ENCODE results near the gene SUN1. TPM values are rescaled to one million over a fixed set of nuclear protein-coding genes. Genes with fewer than 3 reads are reported as not detected.

Gene SUN1
- polyA plus RNA-seq, 3 donors, result 122 to 172 (median 168) TPM

DNA sequence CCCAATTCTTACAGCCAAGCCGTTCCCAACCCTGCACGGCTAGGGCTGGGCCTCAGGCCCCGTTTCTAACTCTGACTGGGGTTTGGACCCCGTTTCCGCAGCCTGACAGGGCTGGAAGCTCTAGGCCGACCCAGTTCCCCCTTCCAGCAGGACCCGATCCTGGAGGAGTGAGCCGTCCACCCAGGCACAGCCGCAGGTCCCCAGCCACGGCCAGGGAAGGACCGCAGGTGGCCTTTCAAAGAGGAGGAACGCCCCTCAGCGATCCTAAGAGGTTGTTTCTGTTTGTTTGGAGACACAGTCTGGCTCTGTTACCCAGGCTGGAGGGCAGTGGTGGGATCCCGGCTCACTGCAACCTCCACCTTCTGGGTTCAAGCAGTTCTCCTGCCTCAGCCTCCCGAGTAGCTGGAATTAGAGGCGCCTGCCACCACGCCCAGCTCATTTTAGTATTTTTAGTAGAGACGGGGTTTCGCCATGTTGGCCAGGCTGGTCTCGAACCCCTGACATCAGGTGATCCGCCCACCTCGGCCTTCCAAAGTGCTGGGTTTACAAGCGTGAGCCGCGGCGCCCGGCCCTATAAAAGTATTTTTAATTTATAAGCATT lies 43.3 kb downstream of the SUN1 start:
- no peak for DNase-seq

DNA sequence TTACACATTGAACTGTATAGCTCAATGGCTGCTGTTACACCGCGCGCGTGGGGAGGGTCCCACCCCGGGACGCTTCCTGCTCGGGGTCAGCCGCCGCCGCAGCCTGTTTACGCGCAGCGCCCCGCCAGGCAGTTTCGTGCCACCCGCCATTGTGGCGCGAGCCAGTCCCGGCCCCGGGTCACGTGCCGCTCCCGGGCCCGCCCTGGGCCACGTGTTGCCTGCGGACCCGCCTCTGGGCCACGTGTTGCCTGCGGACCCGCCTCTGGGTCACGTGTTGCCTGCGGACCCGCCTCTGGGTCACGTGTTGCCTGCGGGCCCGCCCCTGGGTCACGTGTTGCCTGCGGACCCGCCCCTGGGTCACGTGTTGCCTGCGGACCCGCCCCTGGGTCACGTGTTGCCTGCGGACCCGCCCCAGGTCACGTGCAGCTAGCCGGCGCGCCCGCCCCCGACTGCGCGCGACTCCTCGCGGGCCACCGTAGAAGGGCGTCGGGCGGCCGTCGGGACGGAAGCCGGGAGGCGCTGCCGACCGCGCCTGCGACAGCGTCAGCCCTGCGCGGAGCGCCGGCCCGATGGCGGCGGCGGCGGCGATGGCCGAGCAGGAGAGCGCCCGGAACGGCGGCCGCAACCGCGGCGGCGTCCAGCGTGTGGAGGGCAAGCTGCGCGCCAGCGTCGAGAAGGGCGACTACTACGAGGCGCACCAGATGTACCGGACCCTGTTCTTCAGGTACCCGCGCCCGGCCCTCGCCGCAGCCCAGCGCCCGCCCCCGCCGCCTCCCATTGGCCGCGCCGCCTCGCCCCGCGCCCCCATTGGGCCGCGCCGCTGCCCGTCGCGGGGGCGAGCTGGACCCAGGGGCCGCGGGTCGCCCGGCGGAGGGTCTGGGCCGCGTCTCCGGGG lies 44.0 kb downstream of the SUN1 start, which contains the start of gene GET4:
TSS of gene GET4 (plus strand) at position 478 of the 895 bp plus-strand sequence. CDS start at position 570, 92 bp downstream.
- peak; percentile 94 for DNase-seq

DNA sequence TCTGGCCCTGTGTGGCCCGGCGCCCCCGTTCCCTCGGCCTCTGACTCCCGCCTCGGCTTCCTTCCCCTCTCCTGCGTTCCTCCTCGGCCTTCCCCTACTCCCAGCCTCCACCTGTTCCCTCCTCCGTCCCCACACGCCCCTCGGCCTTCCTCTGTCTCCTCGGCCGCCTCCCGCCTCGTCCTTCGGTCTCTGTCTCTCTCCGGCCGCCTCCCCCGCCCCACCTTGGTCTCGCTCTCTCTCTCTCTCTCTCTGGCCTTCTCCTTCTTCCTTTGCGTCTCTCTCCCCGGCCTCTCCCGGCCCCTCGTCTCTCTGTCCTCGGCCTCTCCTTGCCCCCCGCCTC lies 44.7 kb downstream of the SUN1 start:
- no peak for DNase-seq

DNA sequence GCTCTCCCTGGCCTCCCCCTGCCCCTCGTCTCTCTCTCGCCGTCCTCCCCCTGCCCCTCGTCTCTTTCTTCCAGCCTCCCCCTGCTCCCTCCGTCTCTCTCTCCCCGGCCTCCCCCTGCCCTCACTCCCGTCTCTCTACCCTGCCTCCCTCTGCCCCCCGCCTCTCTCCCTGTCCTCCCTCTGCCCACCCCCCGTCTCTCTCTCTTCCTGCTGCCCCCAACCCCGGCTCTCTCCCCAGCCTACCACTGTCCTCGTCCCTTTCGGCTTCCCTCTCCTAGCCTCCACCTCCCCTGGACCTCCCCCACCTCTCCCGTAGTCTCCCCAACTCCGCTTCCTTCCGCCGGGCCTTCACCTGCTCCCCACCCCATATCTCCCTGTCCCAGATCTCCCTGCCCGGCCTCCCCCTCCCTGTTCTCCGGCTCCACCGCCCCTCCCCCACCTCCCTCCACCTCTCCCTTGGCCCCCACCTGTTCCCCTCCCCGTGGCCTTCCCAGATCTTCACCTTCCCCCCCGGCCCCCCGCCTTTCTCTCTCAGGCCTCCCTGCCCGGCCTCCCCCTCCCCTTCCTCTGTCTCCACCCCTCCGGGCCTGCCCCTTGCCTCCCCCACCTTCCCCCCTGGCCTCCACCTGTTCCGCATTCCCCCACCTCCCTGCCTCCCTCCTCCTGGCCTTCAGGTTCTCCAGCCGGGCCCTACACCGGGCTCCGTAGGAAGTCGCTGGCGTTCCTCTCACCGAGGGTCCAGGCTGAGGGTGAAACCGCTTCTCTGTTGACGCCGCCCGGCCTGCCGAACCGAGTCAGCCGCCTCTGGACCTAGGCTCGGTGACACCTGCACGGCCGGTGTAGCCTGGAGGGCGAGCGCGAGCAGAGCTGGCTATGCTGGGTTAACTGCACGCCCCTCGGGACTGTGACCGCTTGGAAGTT lies 45.3 kb downstream of the SUN1 start:
- DNase-seq, result no peak

DNA sequence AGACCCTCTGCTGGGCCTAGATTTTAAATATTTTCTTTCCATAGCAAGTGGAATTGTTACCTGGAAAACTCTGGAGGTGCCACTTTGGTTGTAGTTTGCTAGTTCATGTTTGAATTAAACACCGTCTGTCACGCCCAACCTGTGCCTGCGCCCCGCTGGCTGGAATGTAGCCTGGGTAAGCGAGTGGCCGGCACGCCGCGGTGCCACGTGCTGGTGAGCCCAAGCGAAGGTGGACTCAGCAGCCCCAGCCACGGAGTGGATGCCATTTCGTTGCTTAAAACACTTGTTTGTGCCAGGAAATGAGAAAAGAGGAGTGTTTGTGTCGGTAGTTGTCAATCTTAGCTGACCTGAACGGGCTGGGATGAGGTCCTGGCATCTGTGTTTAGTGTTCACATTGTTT lies 46.8 kb downstream of the SUN1 start:
- DNase-seq, result no peak

DNA sequence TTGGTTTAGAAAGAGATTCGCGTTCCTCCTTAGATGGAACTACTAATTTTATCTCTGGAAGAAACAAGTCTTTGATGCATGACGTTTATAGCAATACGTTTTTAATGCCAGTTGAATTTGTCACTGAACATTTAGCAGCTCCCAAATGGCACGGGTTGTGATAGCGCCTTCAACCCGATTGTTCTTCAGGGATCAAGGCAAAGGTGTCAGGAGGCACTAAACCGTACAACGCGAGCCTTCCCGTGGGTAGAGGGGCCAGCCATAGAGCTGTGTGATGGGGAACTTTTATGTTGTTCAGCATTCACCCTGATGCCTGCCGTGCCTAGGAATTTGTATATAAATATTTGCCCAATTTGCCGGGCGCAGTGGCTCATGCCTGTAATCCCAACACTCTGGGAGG lies 47.4 kb downstream of the SUN1 start:
- no peak for DNase-seq

DNA sequence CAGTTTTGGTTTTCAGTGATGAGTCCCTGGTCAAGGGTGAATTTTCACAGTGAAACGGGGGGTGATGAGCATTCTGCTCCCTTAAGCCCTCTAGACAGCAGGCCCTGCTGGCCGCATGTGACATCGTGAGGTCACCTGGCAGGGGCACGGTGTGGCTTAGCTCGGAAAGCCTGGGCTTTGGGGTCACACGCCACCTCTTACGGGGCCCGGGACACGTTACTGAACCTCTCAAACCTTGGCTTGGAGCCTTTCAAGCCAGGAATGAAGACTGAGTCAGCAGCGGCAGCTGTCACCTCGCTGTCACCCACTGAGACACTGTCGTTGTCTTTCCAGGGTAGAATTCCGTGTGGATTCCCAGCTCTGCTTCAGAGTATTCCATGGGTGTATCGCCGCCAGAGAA lies 48.2 kb downstream of the SUN1 start:
- no peak for DNase-seq

DNA sequence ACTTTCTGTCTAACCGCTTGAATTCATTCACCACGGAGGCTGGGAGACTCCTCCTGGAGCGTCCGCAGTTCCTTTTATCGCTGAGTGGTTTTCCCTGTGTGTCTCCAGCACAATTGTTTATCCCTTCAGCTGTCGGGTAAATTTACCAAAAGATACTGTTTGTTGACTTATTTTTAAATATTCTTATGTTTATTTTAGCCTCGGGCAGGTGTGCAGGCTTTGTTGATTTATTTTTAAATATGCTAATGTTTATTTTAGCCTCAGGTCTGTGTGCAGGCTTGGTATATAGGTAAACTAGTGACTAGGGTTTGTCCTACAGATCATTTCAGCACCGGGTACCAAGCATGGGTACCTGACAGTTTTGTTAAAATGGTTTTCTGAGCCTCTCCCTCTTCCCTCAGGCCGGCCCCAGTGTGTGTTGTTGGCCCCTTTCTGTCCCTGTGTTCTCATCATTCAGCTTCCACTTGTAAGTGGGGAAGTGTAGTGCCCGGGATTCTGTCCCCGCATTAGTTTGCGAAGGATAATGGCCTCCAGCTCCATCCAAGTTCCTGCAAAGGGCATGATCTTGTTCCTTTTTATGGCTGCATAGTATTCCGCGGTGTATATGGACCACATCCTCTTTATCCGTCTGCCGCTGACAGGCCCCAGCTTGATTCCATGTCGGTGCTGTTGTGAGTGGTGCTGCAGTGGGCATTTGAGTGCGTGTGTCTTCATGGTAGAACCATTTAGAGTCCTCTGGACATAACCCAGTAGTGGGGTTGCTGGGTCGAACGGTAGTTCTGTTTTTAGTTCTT lies 49.4 kb downstream of the SUN1 start:
- DNase-seq, result no peak

DNA sequence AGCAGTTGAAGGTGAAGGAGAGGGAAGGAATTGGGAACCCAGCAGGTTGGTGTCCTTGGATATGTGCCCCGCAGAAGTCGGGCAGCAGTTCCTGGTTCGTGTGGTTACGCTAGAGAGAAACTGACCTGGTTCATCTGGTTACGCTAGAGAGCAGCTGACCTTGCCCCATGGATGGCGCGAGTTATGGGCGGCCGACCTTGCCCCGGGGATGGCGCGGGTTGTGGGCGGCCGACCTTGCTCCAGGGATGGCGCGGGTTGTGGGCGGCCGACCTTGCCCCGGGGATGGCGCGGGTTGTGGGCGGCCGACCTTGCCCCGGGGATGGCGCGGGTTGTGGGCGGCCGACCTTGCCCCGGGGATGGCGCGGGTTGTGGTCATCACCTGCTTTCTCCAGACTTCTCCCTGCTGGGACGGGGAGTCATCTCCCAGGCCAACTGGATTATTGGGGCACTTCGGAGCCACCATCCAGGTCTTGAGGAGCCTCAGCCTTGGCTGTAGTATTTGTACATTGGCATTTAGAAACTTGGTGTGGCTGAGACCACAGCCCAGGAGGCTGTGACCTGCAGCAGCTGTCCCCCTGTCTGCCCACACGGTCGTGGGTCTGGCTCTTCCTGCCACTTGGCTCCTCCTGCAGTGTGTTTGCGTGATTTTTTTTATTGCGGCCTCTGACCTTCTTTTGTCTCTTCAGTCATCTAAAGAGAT lies 50.2 kb downstream of the SUN1 start:
- no peak for DNase-seq

DNA sequence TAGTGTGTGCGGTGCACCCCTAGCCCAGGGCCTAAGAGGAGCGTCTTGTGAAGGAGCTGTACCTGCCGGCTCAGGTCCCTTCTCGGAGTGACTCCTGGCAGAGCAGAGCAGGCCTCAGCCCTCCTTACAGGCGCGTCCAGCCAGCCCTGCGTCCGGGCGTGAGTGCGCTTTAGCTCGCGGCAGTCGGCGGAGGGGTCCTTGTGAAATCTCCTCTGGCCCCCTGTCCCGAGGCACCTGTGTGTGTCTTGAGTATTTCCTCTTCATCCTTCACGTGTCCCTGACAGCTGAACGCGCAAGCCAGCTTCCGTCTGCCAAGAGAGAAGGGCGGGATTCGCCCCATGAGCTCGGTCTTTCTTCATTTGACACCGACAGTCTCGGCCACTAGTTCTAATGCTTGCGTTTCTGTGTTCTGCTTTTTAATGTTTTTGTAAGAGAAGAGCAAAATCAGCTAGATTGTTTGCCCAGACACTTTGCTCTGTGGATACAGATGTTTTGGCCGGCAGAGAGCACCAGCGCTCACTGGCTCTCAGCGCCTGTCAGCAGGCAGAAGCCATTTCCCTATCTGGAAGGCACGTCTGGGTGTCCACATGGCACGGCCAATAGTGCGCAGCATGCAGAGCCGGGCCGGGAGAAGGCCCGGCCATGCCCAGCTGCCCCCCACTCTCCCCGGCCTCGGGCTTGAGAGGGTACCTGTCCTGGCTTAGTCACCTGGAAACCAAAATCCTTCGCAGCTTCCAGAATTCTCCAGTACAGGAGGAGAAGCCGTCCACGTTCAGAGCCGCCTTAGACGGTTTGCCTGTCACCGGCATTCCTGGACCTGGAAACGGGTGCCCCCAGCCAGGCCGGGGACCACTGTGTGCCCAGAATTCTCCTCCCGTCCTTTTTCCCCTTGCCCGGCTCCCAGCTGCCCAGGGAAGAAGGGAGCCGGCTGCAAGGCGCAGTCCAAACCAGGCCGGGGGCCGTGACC lies 51.1 kb downstream of the SUN1 start:
- DNase-seq, result no peak

DNA sequence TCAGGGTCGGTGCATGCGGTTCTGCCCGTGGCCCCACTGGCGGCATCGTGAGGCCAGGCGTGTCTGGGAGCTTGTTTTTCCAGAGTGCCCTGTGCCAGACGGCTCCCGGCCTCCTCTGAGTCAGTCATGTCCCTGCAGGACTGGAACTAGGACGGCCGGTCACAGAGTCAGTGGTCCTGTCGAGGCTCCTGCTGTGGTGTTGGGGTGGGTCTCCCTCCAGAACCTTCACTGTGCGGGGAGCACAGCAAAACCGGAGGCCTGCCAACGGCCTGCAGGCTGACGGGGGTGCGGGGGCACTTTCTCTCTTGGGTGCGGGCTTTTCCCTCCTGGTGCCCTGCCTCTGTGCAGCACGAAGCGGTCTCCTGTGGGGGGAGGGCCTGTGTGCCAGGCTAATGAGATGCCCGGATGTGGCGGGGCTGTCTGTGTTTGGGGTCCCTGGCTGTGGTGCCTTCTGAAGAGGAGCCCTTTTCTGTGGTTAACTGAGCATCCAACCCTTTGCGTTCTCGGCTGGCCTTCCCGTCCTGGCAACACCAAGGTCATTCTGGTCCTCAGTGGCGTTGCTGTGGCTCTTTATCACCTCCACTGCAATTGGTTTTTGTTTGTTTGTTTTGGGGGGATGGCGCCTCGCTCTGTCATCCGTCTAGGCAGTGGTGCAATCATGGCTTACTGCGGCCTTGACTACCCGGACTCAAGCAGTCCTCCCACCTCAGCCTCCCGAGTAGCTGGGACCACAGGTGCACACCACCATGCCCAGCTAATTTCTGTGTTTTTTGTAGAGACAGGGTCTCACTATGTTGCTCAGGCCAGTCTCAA lies 52.1 kb downstream of the SUN1 start:
- DNase-seq, result no peak

DNA sequence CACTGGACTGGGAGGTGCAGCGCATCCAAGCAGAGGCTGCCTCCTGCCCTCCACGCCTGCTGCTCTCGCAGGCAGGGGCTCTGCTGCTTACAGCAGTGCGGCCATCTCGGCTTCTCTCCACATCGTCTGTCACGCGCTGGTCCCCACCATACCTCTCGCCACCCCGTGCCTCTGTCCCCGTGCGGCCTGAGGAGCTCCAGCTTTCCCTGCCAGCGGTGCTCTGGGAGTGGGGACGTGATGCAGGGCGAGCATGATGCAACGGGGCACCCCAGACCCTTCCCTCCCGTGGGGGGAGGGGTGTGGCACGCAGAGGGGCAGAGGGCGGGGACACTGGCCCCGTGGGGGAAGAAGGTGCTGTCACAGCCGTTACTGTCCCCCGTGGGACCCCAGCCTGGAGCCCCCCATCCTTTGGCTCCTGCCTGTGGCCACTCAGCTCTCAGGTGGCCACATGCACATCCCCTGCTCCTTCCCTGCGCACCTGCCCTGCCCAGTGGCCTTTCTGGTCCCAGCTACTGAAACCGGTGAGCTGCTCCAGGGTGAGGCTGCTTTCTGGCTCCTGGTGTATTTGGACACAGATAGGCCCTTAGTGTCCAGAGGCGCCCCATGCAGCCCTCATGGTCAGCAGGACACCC lies 53.1 kb downstream of the SUN1 start:
- no peak for DNase-seq

DNA sequence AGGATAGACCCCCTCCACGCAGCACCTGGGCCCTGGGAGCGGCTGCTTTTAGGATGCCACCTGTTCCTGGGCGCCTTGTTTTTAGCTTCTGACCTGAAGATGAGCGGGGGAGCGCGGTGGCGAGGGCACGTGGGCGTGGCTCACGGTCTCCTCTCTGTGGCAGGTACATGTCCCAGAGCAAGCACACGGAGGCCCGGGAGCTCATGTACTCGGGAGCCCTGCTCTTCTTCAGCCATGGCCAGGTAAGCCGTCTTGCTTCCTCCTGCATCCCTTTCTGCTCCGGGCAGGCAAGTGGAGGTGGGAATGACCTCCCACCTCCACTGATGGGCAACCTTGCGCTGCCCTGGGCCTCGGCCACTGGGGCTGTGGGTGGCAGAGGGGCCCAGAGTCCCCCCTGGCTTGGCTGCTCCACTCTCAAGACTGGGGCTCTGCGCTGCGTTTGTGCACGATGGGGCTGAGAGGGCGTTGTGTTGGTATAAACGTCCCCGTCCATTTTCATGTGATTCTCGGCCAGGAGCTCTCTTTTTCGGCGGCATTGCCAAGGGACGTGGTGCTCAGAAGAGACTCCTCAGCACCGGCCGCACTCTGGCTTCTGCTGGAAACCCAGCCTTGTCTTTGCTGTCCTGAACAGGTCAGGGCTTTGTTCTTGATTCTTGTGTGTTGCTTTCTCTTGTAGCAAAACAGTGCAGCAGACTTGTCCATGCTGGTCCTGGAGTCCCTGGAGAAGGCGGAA lies 53.8 kb downstream of the SUN1 start:
- no peak for DNase-seq

DNA sequence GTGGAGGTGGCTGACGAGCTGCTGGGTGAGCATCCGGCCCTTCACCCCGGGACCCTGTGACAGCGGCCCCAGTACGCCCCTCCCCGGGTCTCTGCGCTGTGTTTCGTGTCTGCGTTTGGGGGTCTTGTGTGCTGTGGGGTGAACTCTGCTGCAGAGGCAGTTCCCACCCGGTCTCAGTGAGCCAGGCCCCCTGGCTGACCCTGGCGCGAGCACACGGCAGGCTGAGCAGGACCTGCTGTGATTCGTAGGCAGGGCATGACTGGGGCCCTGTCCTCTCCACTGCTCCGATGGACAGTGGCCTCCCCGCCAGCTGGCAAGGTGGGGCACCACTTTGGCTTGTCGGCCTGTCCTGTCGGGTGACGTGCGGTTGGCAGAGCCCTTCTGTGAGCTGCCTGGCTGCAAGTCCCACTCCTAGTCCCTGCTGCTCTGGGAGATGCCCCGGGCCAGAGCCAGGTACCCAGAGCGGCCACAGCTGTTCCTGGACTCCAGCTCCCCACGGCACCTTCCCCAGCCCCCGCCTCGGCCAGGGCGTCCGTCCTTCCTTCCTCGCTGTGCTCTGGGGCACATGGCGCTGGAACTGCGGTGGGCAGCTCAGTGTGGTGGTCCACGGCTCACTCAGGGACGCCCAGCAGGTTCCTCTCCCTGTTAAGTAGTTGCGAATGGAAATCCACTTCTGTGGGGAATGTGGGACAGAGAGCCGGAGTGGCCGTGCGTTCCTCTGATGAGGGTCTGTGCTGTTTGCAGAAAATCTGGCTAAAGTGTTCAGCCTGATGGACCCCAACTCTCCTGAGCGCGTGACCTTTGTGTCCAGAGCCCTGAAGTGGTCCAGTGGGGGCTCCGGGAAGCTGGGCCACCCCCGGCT lies 54.6 kb downstream of the SUN1 start:
- no peak for DNase-seq

DNA sequence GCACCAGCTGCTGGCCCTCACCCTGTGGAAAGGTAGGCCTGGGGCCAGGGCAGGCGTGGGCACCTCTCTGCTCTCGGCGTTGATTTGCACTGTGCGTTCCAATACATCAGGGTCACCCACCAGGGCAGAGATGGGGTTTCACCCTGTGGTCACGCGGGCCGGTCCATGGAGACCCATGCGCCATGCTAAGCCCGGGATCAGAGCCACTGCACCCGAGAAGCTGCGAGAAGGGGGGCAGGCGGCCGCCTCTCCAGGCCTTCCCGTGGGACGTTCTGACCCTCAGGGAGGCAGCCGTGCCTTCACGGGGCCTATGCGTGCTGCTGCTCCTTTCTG lies 55.2 kb downstream of the SUN1 start:
- DNase-seq, result no peak
